HG02885 (cell line): ENCODE data around the gene KREMEN1.

Source experiments
- ATAC-seq: cut with Tn5 transposase; IDR thresholded peaks from one replicate; pipeline ENCODE4 v1.9.1; 2021; ENCODE audit warnings: mild to moderate bottlenecking; ENCODE audit not compliant: unreplicated experiment, poor library complexity

KREMEN1 gene

GRCh38 chr22:29145321-29146072, 72.7 kb downstream of the KREMEN1 start:
- no peak for ATAC-seq

- no peak for ATAC-seq
Measured at GRCh38 chr22:29146091-29146560, 73.3 kb downstream of the KREMEN1 start.

GRCh38 chr22:29146771-29147170, 73.9 kb downstream of the KREMEN1 start:
- no peak for ATAC-seq

GRCh38 chr22:29147331-29147899, 74.6 kb downstream of the KREMEN1 start:
- no peak for ATAC-seq

GRCh38 chr22:29148036-29148435, 75.2 kb downstream of the KREMEN1 start:
- ATAC-seq, result no peak

- ATAC-seq, result no peak
Measured at GRCh38 chr22:29148826-29149225, 76.0 kb downstream of the KREMEN1 start.

GRCh38 chr22:29149841-29150555, 77.2 kb downstream of the KREMEN1 start:
- no peak for ATAC-seq

GRCh38 chr22:29150701-29151100, 77.9 kb downstream of the KREMEN1 start:
- ATAC-seq, result no peak

- ATAC-seq, result no peak
Measured at GRCh38 chr22:29151316-29151715, 78.5 kb downstream of the KREMEN1 start.

GRCh38 chr22:29152045-29152953, 79.5 kb downstream of the KREMEN1 start:
- no peak for ATAC-seq

GRCh38 chr22:29152954-29153719, 80.3 kb downstream of the KREMEN1 start:
- no peak for ATAC-seq

GRCh38 chr22:29154364-29155048, 81.7 kb downstream of the KREMEN1 start:
- no peak for ATAC-seq

GRCh38 chr22:29155966-29156365, 83.1 kb downstream of the KREMEN1 start:
- ATAC-seq, result no peak

- ATAC-seq, result no peak
Measured at GRCh38 chr22:29156507-29156906, 83.7 kb downstream of the KREMEN1 start.

- ATAC-seq, result no peak
Measured at GRCh38 chr22:29157759-29158535, 85.1 kb downstream of the KREMEN1 start.

GRCh38 chr22:29158546-29158945, 85.7 kb downstream of the KREMEN1 start:
- no peak for ATAC-seq

- no peak for ATAC-seq
Measured at GRCh38 chr22:29163808-29164207, 91.0 kb downstream of the KREMEN1 start.

- no peak for ATAC-seq
Measured at GRCh38 chr22:29165321-29166060, 92.7 kb downstream of the KREMEN1 start.
